ENCODE measurements around the gene ACACA.

GRCh38 chr17:37060928-37061327 lies 345.7 kb downstream of the ACACA start:
- TF ChIP-seq GATA2 (IDR thresholded peaks at IDR 0.05; ENCODE audit: low read depth, low read length) (no peak), GATA3 (IDR thresholded peaks at IDR 0.05; ENCODE audit: low read depth, low read length) (no peak)

Data from SH-SY5Y (cell line).